Measurements from ENCODE around the gene GTF3C5. TPM values are rescaled to one million over a fixed set of nuclear protein-coding genes. Genes with fewer than 3 reads are reported as not detected.
"Not testable (repeated sequence)": the region's sequence is repeated elsewhere in the genome, so short reads cannot be mapped to it uniquely, and the experiment has no call there.

The GTF3C5 gene
- polyA plus RNA-seq, 3 donors from 2014 or later: 31.0 to 52.7 (median 41.0) TPM

GRCh38 chr9:133066181-133066983 is 35.6 kb downstream of the GTF3C5 start:
- no peaks in the 10 kb centered on the region for H3K9me3 Mint-ChIP-seq
- no peaks in the 10 kb centered on the region for H3K27me3 Mint-ChIP-seq (ENCODE audit: low read depth in 3 of 3)
- no peak overlapping the region for H3K4me3 Mint-ChIP-seq
- no peak overlapping the region for H3K27ac Mint-ChIP-seq
- no peaks in the 10 kb centered on the region for H3K36me3 Mint-ChIP-seq
- no peaks in the 10 kb centered on the region for H3K4me1 Mint-ChIP-seq
- DNase-seq: no peak

GRCh38 chr9:133067006-133067405 is 36.2 kb downstream of the GTF3C5 start:
- no peak for DNase-seq
- H3K4me1 Mint-ChIP-seq: no peaks in the 10 kb centered on the region
- H3K27me3 Mint-ChIP-seq (ENCODE audit: low read depth in 3 of 3): no peaks in the 10 kb centered on the region
- no peak overlapping the region for H3K27ac Mint-ChIP-seq
- no peak overlapping the region for H3K4me3 Mint-ChIP-seq
- H3K9me3 Mint-ChIP-seq: no peaks in the 10 kb centered on the region
- no peaks in the 10 kb centered on the region for H3K36me3 Mint-ChIP-seq

- no peaks in the 10 kb centered on the region for H3K4me1 Mint-ChIP-seq
- no peaks in the 10 kb centered on the region for H3K9me3 Mint-ChIP-seq
- H3K27me3 Mint-ChIP-seq (ENCODE audit: low read depth in 3 of 3): no peaks in the 10 kb centered on the region
- DNase-seq: no peak
- H3K27ac Mint-ChIP-seq: no peak overlapping the region
- no peaks in the 10 kb centered on the region for H3K36me3 Mint-ChIP-seq
- no peak overlapping the region for H3K4me3 Mint-ChIP-seq
Measured at GRCh38 chr9:133067813-133068212, 37.0 kb downstream of the GTF3C5 start.

GRCh38 chr9:133068431-133068830 is 37.6 kb downstream of the GTF3C5 start:
- H3K27me3 Mint-ChIP-seq (ENCODE audit: low read depth in 3 of 3); H3K4me3 Mint-ChIP-seq; H3K36me3 Mint-ChIP-seq; DNase-seq; H3K4me1 Mint-ChIP-seq; H3K9me3 Mint-ChIP-seq: not testable (repeated sequence)
- peak overlapping the region in 1 of 6 donors; percentile 22 for H3K27ac Mint-ChIP-seq

- H3K27ac Mint-ChIP-seq; H3K27me3 Mint-ChIP-seq (ENCODE audit: low read depth in 3 of 3); DNase-seq: not testable (repeated sequence)
Measured at GRCh38 chr9:133070500-133070961, 39.7 kb downstream of the GTF3C5 start.

GRCh38 chr9:133070985-133071384 is 40.2 kb downstream of the GTF3C5 start:
- H3K27me3 Mint-ChIP-seq (ENCODE audit: low read depth in 3 of 3); H3K36me3 Mint-ChIP-seq; H3K4me3 Mint-ChIP-seq; H3K4me1 Mint-ChIP-seq; H3K27ac Mint-ChIP-seq; DNase-seq; H3K9me3 Mint-ChIP-seq: not testable (repeated sequence)

More at GRCh38 chr9:133070500-133070961, 39.7 kb downstream of the GTF3C5 start:
- H3K36me3 Mint-ChIP-seq, H3K4me3 Mint-ChIP-seq, H3K4me1 Mint-ChIP-seq, H3K9me3 Mint-ChIP-seq: not testable (repeated sequence)

GRCh38 chr9:133071484-133072150 is 40.8 kb downstream of the GTF3C5 start:
- Mint-ChIP-seq H3K4me3 (no peak overlapping the region), H3K9me3 (no peaks in the 10 kb centered on the region), H3K36me3 (no peaks in the 10 kb centered on the region), H3K27me3 (ENCODE audit: low read depth in 3 of 3) (no peaks in the 10 kb centered on the region), H3K4me1 (no peaks in the 10 kb centered on the region), H3K27ac (no peak overlapping the region)
- no peak for DNase-seq

GRCh38 chr9:133072210-133072609 is 41.4 kb downstream of the GTF3C5 start:
- not testable (repeated sequence) for H3K27me3 Mint-ChIP-seq (ENCODE audit: low read depth in 3 of 3); DNase-seq; H3K4me1 Mint-ChIP-seq; H3K4me3 Mint-ChIP-seq; H3K27ac Mint-ChIP-seq; H3K36me3 Mint-ChIP-seq; H3K9me3 Mint-ChIP-seq

- H3K9me3 Mint-ChIP-seq: no peaks in the 10 kb centered on the region
- H3K4me3 Mint-ChIP-seq: no peak overlapping the region
- DNase-seq: no peak
- no peaks in the 10 kb centered on the region for H3K27me3 Mint-ChIP-seq (ENCODE audit: low read depth in 3 of 3)
- no peaks in the 10 kb centered on the region for H3K4me1 Mint-ChIP-seq
- H3K36me3 Mint-ChIP-seq: no peaks in the 10 kb centered on the region
- H3K27ac Mint-ChIP-seq: no peak overlapping the region
Measured at GRCh38 chr9:133073086-133074014, 42.6 kb downstream of the GTF3C5 start.

- Mint-ChIP-seq H3K4me1 (no peaks in the 10 kb centered on the region), H3K36me3 (no peaks in the 10 kb centered on the region), H3K9me3 (no peaks in the 10 kb centered on the region), H3K27me3 (ENCODE audit: low read depth in 3 of 3) (no peaks in the 10 kb centered on the region), H3K27ac (no peak overlapping the region), H3K4me3 (no peak overlapping the region)
- DNase-seq: no peak
Measured at GRCh38 chr9:133074111-133074651, 43.4 kb downstream of the GTF3C5 start.

- no peaks in the 10 kb centered on the region for H3K4me1 Mint-ChIP-seq
- H3K4me3 Mint-ChIP-seq: no peak overlapping the region
- no peaks in the 10 kb centered on the region for H3K36me3 Mint-ChIP-seq
- no peaks in the 10 kb centered on the region for H3K9me3 Mint-ChIP-seq
- H3K27ac Mint-ChIP-seq: no peak overlapping the region
- DNase-seq: no peak
- no peaks in the 10 kb centered on the region for H3K27me3 Mint-ChIP-seq (ENCODE audit: low read depth in 3 of 3)
Measured at GRCh38 chr9:133075925-133076630, 45.3 kb downstream of the GTF3C5 start.

- H3K4me3 Mint-ChIP-seq: no peak overlapping the region
- no peaks in the 10 kb centered on the region for H3K27me3 Mint-ChIP-seq (ENCODE audit: low read depth in 3 of 3)
Measured at GRCh38 chr9:133076691-133077090, 45.9 kb downstream of the GTF3C5 start.

GRCh38 chr9:133078486-133078885 is 47.7 kb downstream of the GTF3C5 start:
- no peaks in the 10 kb centered on the region for H3K27me3 Mint-ChIP-seq (ENCODE audit: low read depth in 3 of 3)
- no peak overlapping the region for H3K4me3 Mint-ChIP-seq
- no peak overlapping the region for H3K27ac Mint-ChIP-seq
- H3K4me1 Mint-ChIP-seq: no peaks in the 10 kb centered on the region
- no peaks in the 10 kb centered on the region for H3K9me3 Mint-ChIP-seq
- DNase-seq: no peak
- H3K36me3 Mint-ChIP-seq: no peaks in the 10 kb centered on the region

More at GRCh38 chr9:133076691-133077090, 45.9 kb downstream of the GTF3C5 start:
- no peak for DNase-seq
- H3K4me1 Mint-ChIP-seq: no peaks in the 10 kb centered on the region
- H3K27ac Mint-ChIP-seq: no peak overlapping the region
- no peaks in the 10 kb centered on the region for H3K9me3 Mint-ChIP-seq
- no peaks in the 10 kb centered on the region for H3K36me3 Mint-ChIP-seq
